CD4-positive, alpha-beta T cell treated with Interleukin-4 for 1 hour (primary cell): ENCODE measurements around the gene HIVEP2.

Experiments
- DNase-seq, 2 donors: peaks; one replicate each; pipeline ENCODE4 v3.0.0-alpha.2; 2020 to 2022

Gene HIVEP2

GRCh38 chr6:142726616-142727015, 218.4 kb downstream of the HIVEP2 start:
- no peak for DNase-seq

GRCh38 chr6:142725024-142725770, 219.8 kb downstream of the HIVEP2 start:
- no peak for DNase-seq

GRCh38 chr6:142722841-142723240, 222.1 kb downstream of the HIVEP2 start:
- no peak for DNase-seq

- no peak for DNase-seq
Observed at GRCh38 chr6:142722012-142722411, 223.0 kb downstream of the HIVEP2 start.

DNA sequence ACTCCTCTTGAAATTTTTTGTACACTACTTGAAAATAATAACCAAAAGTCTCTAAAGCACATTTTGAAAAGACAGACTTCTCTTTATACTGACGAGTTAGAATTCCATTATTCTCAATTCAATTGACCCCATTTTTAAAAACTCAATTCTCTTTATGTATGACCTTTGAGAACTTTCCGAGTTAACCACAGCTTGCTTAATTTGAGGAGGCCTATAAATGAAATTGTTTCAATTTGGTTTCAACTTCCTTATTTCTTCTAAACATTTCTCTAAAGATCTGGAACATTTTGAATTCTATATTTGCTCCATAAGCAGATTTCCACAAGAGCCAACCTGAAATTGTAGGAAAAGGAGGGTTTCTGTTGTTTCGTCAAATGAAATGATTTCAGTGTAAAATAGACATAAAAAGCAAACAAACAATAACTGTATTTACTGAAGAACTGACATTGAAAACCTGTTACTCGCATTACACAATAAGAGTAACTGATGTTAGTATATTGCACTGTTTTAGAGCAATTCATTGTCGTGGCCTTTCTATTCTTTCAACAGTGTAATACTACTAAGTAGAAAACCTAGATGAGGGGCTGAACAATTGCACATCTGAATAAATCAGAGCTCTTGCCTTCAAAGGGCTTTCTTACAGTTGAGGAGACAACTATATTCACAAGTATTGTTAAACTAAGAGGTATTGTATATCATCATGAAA, 223.6 kb downstream of the HIVEP2 start:
- no peak for DNase-seq

GRCh38 chr6:142718667-142719191, 226.2 kb downstream of the HIVEP2 start:
- no peak for DNase-seq

- no peak for DNase-seq
Observed at GRCh38 chr6:142716097-142716496, 228.9 kb downstream of the HIVEP2 start.

GRCh38 chr6:142714951-142715785, 229.8 kb downstream of the HIVEP2 start:
- DNase-seq = no peak

DNA sequence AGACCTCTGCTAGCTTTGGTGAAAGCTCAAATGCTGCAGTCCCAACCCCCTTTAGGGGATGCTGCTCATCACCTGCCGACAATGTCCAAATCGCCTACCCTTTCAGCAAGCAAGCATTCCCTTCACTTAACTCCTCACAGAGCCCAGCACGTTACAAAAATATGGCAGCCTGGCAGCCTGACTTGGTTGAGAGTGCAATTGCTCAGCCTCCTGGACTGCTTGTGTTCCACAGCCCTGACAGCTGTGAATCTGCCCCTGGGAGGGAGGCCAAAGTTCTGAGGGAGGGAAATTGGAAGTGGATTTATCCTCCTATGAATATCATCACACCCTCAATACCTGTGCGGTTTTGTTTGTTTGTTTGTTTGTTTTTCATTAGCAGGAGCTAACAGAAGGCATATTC, 231.0 kb downstream of the HIVEP2 start:
- DNase-seq = no peak

- no peak for DNase-seq
Observed at GRCh38 chr6:142712231-142712630, 232.7 kb downstream of the HIVEP2 start.

DNA sequence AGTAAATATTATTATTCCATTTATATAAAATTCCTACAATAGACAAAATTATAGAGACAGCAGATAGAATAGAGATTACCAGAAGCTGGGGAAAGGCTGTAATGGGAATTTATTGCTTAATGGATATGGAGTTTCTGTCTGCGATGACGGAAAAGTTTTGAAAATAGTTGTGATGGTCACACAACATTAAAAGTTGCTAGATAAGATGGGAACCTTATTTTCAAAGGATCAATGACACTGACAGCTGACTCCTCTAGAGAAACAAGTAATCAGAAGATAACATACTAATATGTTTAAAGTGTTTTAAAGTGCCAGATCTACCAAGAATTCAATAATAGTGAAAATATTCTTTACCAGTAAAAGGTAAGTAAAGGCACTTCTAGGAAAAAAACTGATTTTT, 236.3 kb downstream of the HIVEP2 start:
- no peak for DNase-seq

GRCh38 chr6:142707255-142707654, 237.7 kb downstream of the HIVEP2 start:
- DNase-seq = no peak

DNA sequence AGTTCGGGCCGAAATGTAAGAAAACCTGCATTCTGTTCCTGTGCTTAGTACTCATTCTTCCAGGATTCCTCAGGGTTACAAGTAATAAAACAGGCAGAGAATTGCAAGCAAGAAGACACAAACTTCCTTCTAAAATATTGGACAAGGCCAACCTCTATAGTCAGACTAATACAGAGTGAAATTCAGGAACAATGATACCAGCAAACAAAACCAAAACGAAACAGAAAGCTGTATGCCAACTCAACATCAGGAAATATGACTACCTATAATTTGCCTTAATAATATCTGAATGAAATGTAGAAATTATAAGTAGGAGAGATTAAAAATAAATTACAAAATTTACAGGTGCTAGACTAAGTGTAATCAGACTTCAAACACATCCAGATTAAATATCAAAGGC, 238.8 kb downstream of the HIVEP2 start:
- DNase-seq = no peak

- DNase-seq = no peak
Observed at GRCh38 chr6:142705054-142705453, 239.9 kb downstream of the HIVEP2 start.

DNA sequence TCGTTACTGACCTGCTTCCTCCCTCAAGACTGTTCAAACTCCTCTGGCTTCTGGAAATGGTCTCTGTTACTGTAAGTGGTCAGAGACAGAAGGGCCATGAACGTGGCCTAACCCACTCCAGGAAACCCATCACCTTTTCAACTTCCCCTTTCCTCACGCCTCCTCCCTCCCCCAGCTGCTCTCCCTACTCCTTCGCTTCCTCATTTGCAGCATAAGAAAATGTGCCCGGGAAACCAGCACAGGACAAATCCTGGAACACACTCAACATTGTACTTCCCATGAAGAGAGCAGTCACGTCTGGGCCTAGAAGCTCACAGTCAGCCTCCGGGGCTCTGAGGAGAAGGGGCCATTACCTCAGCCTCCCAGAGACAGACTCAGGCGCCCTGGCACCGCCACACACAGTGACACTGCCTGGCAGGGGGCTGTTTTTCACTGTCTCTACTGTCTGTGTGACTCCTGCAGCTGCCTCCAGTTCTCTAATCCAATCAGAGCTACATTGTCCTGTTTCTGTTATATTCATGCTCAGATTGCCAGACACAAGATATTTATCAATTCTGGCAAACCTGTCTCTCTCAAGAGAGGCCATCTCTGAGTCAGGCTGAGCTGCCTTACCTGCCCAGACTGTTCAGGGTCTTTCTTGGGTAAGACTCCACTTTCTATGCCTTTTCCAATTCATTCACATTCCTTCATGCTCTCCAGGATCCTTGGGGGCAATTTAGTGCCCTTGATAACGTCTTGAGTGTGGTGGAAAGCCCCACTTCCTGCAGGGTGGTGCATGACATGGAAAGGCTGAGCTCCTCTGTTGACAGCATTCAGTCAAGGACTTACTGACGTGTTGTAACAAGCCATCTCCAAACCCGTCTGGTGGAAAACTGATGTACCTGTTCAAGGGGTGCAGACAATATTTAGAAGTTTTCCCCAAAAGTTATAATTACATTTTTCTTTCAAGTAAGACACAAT, 242.2 kb downstream of the HIVEP2 start:
- peak in 1 of 2 donors; percentile 60 for DNase-seq
